GM12874 (cell line): ENCODE data around the gene MAN2A2.

Experiments
- TF ChIP-seq, protein P1 (sequence below): IDR thresholded peaks from 2 replicates; pipeline ENCODE4 v1.5.1; 2011; ENCODE audit warnings: low read depth, mild to moderate bottlenecking, control low read depth, low read length, moderate library complexity; ENCODE audit not compliant: insufficient read depth

Gene MAN2A2

GRCh38 chr15:90952901-90953677 lies 50.0 kb downstream of the MAN2A2 start:
- TF ChIP-seq, protein P1, sequence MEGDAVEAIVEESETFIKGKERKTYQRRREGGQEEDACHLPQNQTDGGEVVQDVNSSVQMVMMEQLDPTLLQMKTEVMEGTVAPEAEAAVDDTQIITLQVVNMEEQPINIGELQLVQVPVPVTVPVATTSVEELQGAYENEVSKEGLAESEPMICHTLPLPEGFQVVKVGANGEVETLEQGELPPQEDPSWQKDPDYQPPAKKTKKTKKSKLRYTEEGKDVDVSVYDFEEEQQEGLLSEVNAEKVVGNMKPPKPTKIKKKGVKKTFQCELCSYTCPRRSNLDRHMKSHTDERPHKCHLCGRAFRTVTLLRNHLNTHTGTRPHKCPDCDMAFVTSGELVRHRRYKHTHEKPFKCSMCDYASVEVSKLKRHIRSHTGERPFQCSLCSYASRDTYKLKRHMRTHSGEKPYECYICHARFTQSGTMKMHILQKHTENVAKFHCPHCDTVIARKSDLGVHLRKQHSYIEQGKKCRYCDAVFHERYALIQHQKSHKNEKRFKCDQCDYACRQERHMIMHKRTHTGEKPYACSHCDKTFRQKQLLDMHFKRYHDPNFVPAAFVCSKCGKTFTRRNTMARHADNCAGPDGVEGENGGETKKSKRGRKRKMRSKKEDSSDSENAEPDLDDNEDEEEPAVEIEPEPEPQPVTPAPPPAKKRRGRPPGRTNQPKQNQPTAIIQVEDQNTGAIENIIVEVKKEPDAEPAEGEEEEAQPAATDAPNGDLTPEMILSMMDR = no peak

DNA sequence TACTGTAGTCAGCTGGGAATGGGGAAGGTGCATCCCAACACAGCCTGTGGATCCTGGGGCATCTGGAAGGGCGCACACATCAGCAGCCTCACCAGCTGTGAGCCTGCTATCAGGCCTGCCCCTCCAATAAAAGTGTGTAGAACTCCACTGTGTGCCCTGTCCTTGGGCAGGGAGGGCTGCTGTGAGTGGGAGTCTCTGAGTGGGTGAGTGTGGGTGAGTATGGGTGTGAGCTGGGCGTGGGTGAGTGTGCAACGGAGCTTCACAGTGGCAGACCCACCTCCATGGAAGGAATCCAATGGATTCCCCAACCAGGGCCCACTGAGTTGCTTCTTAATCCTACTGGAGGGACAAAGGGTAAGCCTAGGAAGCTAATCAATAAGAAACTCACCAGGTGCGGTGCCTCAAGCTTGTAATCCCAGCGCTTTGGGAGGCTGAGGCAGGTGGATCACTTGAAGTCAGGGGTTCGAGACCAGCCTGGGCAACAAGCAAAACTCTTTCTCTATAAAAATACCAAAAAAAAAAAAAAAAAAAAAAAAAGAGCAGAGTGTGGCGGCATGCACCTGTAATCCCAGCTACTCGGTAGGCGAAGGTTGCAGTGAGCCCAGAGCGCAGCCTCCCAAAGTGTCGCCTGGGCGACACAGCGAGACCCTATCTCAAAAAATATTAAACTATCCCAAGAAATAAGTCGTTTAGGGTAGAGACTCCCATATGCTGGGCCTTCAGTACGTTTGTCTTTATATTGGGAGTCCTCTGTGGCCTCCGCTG lies 51.0 kb downstream of the MAN2A2 start:
- TF ChIP-seq, protein P1 = no peak

- TF ChIP-seq, protein P1 = no peak
Measured at GRCh38 chr15:90954712-90955623, 51.9 kb downstream of the MAN2A2 start, which contains the start of gene RCCD1. Gene RCCD1 (plus strand): TSS chr15:90954884. CDS start chr15:90956735, 1,851 bp downstream.

DNA sequence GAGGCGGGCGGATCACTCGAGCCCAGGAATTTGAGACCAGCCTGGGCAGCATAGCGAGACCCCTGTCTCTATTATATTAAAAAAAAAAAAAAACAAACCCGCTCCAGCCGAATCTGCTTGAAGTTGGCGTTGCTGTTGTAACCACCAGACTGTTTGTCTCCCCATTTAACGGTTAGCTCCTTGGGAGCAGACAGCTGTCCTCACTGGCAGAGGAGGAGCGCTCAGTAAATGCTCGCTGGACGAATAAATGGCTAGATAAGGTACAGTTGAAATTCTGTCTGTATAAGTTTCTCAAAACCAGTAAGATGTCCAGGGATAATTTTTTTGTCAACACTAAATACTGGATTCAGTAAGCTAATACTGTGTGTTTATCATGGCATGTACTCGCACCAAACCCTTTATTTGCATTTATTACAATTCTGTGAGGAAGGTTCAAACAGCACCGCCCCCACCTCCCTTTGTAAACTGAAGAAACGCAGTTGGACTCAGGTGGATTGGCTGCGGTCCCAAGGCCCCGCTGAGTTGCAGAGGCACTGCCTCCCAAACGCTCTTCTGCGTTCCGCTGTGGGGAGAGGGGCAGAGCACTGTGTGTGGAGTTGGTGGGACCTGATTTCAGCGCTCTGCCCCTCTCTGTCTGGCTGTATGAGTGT lies 52.6 kb downstream of the MAN2A2 start:
- TF ChIP-seq, protein P1 = no peak

GRCh38 chr15:90956274-90957030 lies 53.4 kb downstream of the MAN2A2 start:
- TF ChIP-seq, protein P1 = peak; percentile 79

DNA sequence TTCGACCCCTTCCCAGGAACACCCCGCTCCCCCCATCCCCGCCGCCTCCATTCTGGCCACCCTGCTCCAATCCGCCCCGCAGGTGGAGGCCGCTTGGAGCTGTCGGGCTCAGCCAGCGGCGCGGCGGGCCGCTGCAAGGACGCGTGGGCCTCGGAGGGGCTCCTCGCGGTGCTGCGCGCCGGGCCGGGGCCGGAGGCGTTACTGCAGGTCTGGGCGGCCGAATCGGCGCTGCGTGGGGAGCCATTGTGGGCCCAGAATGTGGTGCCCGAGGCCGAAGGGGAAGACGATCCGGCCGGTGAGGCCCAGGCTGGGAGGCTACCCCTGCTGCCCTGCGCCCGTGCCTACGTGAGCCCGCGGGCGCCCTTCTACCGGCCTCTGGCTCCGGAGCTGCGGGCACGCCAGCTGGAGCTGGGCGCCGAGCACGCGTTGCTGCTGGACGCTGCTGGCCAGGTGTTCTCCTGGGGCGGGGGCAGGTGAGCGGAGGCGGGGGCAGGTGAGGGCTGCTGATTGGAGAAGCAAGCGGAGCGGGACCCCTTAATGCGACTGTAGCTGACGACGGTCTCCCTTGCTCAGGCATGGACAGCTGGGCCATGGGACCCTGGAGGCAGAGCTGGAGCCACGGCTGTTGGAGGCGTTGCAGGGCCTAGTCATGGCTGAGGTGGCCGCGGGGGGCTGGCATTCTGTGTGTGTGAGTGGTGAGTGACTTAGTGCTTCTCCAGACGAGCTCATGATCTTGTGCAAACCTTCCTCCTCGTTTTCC lies 54.1 kb downstream of the MAN2A2 start:
- TF ChIP-seq, protein P1 = no peak
